PC-3 (cell line): ENCODE measurements around the gene SMAD3.

Source experiments
- EZH2 ChIP-seq: fragments of 300-600 bp; sonication (generic); IDR thresholded peaks from one replicate; pipeline ENCODE4 v1.6.1; 2017; ENCODE audit warnings: antibody characterized with exemption, mild to moderate bottlenecking, low read length; ENCODE audit not compliant: unreplicated experiment
- TF ChIP-seq, protein P1 (sequence below): fragments of 300-600 bp; sonication (generic); conservative IDR thresholded peaks from 2 replicates; pipeline ENCODE4 v1.5.1; 2017; ENCODE audit warnings: antibody characterized with exemption, low read depth, mild to moderate bottlenecking, low read length

DNA sequence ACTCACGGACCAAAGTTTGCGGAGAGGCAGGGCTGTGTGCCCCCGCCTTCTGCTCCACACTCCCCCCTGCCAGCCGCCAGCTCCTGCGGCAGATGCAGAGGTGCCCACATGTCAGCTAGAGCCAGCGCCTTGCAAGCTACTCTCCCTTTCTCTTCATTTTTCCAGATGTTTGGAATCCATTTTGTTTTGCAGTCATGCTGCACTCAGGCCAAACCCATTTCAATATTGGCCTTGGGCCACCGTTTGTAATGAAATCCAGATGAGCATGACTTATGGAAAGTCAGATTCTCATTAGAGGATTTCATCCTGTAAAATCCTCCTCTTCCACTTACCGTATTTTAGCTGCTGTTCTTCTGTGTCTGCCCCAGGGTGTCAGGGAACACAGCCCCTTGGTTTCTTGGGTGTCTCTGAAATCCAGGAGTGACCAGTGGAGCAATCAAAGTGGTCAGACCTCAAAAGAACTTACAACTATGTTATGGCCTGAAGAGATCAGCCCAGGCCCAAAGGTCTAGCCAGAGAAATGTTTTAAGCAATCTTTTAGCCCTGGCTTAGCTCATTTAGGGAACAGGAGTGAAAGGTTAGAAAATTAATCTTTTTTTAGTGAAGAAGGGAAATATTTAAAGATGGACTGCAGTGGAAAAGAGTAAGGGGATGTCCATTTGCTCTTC lies 123.3 kb downstream of the SMAD3 start:
- TF ChIP-seq, protein P1, sequence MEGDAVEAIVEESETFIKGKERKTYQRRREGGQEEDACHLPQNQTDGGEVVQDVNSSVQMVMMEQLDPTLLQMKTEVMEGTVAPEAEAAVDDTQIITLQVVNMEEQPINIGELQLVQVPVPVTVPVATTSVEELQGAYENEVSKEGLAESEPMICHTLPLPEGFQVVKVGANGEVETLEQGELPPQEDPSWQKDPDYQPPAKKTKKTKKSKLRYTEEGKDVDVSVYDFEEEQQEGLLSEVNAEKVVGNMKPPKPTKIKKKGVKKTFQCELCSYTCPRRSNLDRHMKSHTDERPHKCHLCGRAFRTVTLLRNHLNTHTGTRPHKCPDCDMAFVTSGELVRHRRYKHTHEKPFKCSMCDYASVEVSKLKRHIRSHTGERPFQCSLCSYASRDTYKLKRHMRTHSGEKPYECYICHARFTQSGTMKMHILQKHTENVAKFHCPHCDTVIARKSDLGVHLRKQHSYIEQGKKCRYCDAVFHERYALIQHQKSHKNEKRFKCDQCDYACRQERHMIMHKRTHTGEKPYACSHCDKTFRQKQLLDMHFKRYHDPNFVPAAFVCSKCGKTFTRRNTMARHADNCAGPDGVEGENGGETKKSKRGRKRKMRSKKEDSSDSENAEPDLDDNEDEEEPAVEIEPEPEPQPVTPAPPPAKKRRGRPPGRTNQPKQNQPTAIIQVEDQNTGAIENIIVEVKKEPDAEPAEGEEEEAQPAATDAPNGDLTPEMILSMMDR: no peak
- no peak for TF ChIP-seq EZH2
